Measurements from ENCODE around the gene TACC2. TPM values are rescaled to one million over a fixed set of nuclear protein-coding genes. Genes with fewer than 3 reads are reported as not detected.

TACC2 gene
- total and polyA plus RNA-seq, 9 of the 15 experiments (the other 6 are each of a cell fraction or from before 2014, with no cell fraction given): under 0.01 to 0.35 (median 0.03) TPM; not detected in 6

DNA sequence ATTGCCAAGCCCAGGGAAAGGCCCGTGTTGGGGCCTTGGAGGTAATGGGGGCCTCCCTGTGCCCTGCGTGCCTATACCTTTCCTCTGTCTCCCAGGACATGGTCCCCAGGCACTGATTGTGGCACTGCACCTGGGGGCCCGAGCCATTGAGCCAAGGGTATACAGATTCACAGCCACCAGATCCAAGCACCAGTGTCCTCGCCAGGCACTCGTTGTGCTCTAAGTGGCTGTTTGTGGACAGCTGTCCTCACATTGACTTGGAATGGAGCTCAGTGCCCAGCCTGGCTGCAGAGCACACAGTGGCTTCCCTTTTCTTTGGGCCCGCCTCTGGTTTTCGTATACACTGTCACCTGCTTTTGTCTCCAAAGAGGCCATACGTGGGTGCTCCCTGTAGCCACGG is 210.1 kb downstream of the TACC2 start:
- Histone ChIP-seq H4K20me1 (replicated peaks; ENCODE audit: control insufficient read depth, insufficient read depth, low read length) (no peaks in the 10 kb centered on the region), H3K36me3 (ENCODE audit: control insufficient read depth, insufficient read depth, low read length) (no peaks in the 10 kb centered on the region), H3K4me2 (ENCODE audit: insufficient read depth, low read length) (no peak overlapping the region), H3K27ac (ENCODE audit: extremely low read depth, low read depth, low read length) (no peak overlapping the region), H2AFZ (ENCODE audit: low read depth, low read length) (no peak overlapping the region), H3K4me3 (no peak overlapping the region), H3K9me3 (replicated peaks; ENCODE audit: control insufficient read depth, insufficient read depth, low read depth, low read length) (no peaks in the 10 kb centered on the region), H3K9ac (ENCODE audit: insufficient read depth in 1 of 2, low read depth in 2 of 2, low read length in 2 of 2) (no peak overlapping the region), H3K9me1 (ENCODE audit: control insufficient read depth, insufficient read depth, low read length) (no peaks in the 10 kb centered on the region), H3K4me1 (replicated peaks in 1 of 2; ENCODE audit: control insufficient read depth in 2 of 2, insufficient read depth in 2 of 2, low read length in 2 of 2) (no peaks in the 10 kb centered on the region), H3K27me3 (ENCODE audit: control insufficient read depth in 2 of 2, insufficient read depth in 2 of 2, low read length in 2 of 2) (peaks cover 2 to 25% of the 10 kb centered on the region in 2 experiments; a peak in 3 of 5 replicates), H3K79me2 (ENCODE audit: control insufficient read depth, insufficient read depth, low read length) (no peaks in the 10 kb centered on the region)
- BruUV-seq (replicated peaks): no TSS peak
- DNase-seq (ENCODE audit: extremely low read depth in 1 of 4, low spot score in 3 of 4) (no peak), FAIRE-seq (no peak), ATAC-seq (no peak)
- CTCF ChIA-PET (ENCODE audit: low intra/inter-chr PET ratio): no interaction called here
- WGBS (ENCODE audit: insufficient coverage, low coverage, missing lambda C conversion rate): 3% methylated on average over 6 of the region's 9 CpGs
- POLR2A ChIA-PET: no interaction called here
- intact Hi-C loops (cut with micrococcal nuclease): no loop called here
- TF ChIP-seq SMARCE1 (IDR thresholded peaks at IDR 0.05) (no peak), NFRKB (IDR thresholded peaks at IDR 0.05; ENCODE audit: low read depth) (no peak), THRB (CRISPR knock-in tag; conservative IDR thresholded peaks at IDR 0.05) (no peak), ARID1B (IDR thresholded peaks at IDR 0.05) (no peak), FOXA1 (IDR thresholded peaks at IDR 0.05; ENCODE audit: borderline replicate concordance) (no peak), NFIX (CRISPR knock-in tag; IDR thresholded peaks at IDR 0.05; ENCODE audit: low read depth) (no peak), ZNF785 (CRISPR knock-in tag; IDR thresholded peaks at IDR 0.05) (no peak), SP1 (CRISPR knock-in tag; IDR thresholded peaks at IDR 0.05) (no peak)
- in situ Hi-C loops (cut with MboI): no loop called here
